Midbrain (tissue), 1 donor: ENCODE results near the gene BBS9.

Experiments
- DNase-seq: peaks from one replicate; lab custom pipeline; 2025; lab: John Stamatoyannopoulos, UW

BBS9 gene

GRCh38 chr7:33550979-33551378 lies 421.6 kb downstream of the BBS9 start:
- DNase-seq = no peak

- no peak for DNase-seq
These were observed 424.7 kb downstream of the BBS9 start for GRCh38 chr7:33554046-33554445.

- no peak for DNase-seq
These were observed 425.2 kb downstream of the BBS9 start for GRCh38 chr7:33554576-33554975.

- DNase-seq = no peak
These were observed 427.1 kb downstream of the BBS9 start for GRCh38 chr7:33556472-33556871.

GRCh38 chr7:33558549-33559323 lies 429.4 kb downstream of the BBS9 start:
- no peak for DNase-seq

GRCh38 chr7:33559324-33559710 lies 430.0 kb downstream of the BBS9 start:
- DNase-seq = no peak

GRCh38 chr7:33562996-33563395 lies 433.6 kb downstream of the BBS9 start:
- DNase-seq = no peak

GRCh38 chr7:33563651-33564050 lies 434.3 kb downstream of the BBS9 start:
- no peak for DNase-seq

- DNase-seq = no peak
These were observed 448.8 kb downstream of the BBS9 start for GRCh38 chr7:33578166-33578565.

GRCh38 chr7:33578881-33579672 lies 449.7 kb downstream of the BBS9 start:
- no peak for DNase-seq

- no peak for DNase-seq
These were observed 450.3 kb downstream of the BBS9 start for GRCh38 chr7:33579673-33579960.

- no peak for DNase-seq
These were observed 451.9 kb downstream of the BBS9 start for GRCh38 chr7:33581236-33581635.

- no peak for DNase-seq
These were observed 452.7 kb downstream of the BBS9 start for GRCh38 chr7:33582104-33582503.

- no peak for DNase-seq
These were observed 453.2 kb downstream of the BBS9 start for GRCh38 chr7:33582533-33582932.

- no peak for DNase-seq
These were observed 460.5 kb downstream of the BBS9 start for GRCh38 chr7:33589911-33590310.

- DNase-seq = no peak
These were observed 461.6 kb downstream of the BBS9 start for GRCh38 chr7:33590916-33591315.

- no peak for DNase-seq
These were observed 462.1 kb downstream of the BBS9 start for GRCh38 chr7:33591490-33591889.

- DNase-seq = no peak
These were observed 463.4 kb downstream of the BBS9 start for GRCh38 chr7:33592718-33593117.

- DNase-seq = no peak
These were observed 464.2 kb downstream of the BBS9 start for GRCh38 chr7:33593611-33594010.

- DNase-seq = no peak
These were observed 467.3 kb downstream of the BBS9 start for GRCh38 chr7:33596686-33597085.

- DNase-seq = no peak
These were observed 467.8 kb downstream of the BBS9 start for GRCh38 chr7:33597181-33597580.

- DNase-seq = no peak
These were observed 471.7 kb downstream of the BBS9 start for GRCh38 chr7:33601101-33601500.

- DNase-seq = no peak
These were observed 472.5 kb downstream of the BBS9 start for GRCh38 chr7:33601884-33602283.

GRCh38 chr7:33604056-33604455 lies 474.7 kb downstream of the BBS9 start:
- DNase-seq = no peak
